HG03432 (cell line): ENCODE results near the gene SMYD5.

ENCODE experiments used
- ATAC-seq: cut with Tn5 transposase; IDR thresholded peaks from one replicate; pipeline ENCODE4 v1.9.1; 2021; ENCODE audit warnings: mild to moderate bottlenecking, moderate library complexity; ENCODE audit not compliant: unreplicated experiment

The SMYD5 gene

DNA sequence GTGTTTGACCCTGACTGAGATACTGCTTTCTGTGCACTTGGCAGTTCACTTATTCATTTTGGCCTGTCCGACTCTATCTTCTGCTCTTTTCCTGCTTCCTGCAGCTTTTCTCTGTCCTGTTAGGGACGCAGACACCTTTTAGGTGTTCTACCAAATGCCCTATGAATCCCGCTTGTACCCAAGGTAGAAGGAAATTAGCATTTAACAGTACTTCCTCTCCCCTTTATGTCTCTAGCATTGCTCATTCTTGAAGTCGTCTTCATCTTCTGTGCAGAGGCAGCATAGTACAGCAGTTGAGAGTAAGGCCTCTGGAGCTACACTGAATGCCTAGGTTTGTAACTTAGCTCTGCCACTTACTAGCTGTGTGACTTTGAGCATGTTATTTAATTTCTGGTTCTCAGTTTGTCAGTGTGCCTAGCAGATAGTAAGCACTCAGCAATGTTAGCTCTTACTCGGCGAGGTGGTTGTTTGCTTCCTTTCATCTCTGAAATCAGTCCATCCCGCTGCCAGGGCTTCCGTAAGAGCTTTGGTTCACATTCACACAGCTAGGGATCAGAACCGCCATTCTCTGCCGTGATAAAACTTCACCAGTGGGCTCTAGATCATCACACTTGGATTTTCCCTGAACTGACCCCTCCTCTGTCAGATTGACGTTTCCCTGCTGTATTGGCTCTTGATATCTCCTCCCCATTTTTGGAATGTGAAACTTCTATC, 21.4 kb downstream of the SMYD5 start:
- ATAC-seq = no peak

DNA sequence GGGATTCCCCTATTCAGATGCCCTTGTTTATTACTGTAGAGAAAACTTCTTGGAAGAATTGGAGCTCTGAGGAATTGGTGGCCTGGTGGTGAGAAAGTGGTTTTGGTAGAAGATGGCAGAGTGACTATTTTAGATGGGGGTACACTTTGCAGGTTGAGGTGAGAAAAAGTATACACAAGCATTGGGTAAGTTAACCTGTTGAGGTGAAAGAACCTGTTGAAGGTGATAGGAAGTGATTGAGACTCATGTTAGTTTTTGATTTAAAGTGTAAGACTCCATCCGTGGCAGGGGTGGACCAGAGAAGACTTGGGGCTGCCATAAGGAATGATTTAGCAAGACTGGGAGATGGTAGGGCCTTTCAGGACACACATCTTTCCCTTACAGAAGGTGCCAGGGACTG, 23.1 kb downstream of the SMYD5 start:
- ATAC-seq = no peak

DNA sequence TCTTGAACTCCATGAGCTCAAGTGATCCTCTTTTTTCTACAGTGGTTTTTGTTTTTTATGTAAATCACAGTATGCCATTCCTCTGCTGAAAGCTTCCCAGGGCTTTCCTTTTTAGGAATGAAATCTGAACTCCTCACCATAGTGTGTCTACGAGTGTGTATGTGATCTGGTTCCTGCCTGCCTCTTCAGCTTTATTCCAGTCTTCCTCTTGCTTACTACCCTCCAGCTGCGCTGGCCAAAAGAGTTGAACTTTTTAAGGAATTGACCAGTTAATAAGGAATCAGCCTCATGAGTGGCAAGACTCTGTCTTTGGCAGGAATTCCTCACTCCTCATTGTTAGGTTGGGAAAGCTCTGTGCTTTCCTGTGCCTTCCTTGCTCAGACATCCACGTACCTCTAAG, 24.1 kb downstream of the SMYD5 start:
- no peak for ATAC-seq

DNA sequence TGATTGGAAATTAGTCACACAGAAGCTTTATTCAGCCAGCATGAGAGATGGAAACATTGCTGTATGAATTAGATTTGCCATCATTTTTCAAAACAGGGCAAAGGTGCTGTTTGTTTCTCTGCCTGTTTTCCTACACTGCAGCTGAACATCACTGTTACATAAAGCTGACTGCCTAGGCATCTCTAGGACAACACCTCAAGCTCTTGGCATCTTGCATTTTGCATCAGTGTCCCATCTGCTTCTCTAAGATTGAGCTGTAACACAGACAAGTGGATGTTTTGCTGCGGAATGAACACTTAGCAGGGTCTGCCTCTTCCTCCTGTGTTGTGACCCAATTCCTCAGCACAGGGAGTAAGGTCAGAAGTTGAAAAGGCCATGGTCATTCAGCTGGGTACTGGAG, 24.9 kb downstream of the SMYD5 start:
- no peak for ATAC-seq

DNA sequence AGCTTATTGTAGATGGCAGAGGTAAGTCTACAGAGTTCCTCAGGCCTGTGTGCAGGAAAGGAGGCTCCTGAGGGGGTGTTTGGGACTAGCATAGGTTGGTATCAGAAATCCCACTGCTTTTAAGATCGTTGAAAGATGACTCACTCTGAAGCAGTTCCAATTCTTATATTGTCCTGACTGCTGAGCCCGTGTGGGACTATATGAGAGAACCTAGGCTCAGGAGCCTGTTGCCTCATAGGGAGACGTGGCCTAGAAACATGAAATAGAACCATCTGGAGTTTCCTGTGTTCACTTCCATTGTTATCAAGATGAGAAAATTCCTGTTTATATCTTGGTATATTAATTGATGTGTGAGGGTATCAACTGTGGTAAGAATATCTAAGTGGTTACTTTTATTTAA, 25.7 kb downstream of the SMYD5 start:
- ATAC-seq = no peak

DNA sequence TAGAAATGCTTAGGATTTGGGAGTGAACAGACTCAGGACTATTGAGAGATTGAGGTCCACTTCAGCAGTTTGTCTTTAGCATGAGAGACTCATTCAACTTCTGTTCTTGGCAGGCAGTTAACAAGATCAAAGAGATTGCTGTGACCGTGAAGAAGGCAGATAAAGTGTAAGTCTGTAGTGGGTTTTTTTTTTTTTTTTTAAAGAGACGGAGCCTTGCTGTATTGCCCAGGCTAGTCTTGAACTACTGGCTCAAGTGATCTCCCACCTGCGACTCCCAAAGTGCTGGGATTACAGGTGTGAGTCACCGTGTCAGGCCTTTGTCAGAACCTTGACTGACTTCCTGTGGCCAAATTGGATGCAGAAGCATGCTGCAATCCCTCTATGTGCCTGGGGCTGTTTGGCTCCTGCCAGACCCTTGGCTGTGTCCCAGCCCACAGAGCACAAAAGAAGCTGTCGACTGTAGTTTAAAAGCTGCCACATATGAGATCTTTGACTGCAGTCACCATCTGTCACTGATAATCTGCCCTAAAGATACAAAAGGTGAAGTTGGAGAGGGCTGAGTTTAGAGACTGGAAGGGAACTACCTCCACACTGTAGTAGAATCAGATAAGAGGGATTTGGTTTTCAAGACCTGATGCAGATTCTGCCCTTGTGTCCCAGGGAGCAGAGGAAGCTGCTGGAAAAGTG, 30.0 kb downstream of the SMYD5 start:
- ATAC-seq = no peak

DNA sequence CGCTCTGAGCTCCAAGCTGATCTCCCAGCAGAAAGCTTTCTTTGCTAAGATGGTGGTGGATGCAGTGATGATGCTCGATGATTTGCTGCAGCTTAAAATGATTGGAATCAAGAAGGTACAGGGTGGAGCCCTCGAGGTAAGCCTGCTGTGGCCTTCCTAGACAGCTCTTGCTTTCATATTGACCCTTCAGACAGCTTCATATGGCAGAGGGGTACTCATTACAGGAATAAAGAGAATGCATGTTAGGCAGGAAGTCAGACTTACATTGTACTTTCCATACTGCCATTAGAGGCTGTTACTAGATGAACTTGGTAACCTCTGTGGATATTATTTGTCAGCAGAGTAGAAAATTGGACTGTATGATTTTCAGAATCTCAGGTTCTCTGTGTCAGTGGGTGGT, 30.5 kb downstream of the SMYD5 start:
- ATAC-seq = no peak

DNA sequence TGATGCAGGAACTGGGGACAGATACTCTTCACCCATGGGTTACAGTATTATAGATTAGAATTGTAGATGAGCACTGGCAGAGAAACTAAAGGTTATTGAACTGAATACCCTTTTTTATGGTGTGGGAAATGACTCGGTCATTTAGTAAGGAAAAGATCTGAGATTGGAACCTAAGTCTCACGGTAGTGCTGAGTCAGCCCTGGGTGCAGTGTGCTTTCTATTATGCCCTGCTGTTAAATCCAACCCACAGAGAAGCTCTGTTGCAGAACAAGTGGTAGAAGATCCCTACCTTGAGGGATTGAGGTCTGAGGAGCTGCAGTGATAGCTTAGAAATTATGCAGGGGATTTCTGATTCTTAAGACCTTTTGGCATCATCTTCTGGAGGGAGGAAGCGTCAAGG, 32.8 kb downstream of the SMYD5 start:
- no peak for ATAC-seq

DNA sequence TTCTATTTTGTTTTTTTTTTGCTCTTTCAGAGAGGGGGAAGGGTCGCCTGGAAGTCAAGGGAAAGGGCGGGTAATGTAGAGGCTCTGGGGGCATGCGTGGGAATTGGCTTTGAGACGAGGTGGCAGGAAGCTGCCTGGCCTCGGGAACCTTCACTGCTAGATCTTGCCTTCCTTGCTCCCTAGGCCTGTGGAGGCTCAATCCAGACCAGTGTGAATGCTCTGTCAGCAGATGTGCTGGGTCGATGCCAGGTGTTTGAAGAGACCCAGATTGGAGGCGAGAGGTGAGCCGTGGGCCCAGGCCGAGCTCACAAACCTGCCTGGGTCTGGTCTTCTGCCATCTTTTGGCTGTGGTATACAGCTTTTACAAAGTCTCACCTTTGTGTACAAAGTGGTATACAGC, 35.6 kb downstream of the SMYD5 start:
- ATAC-seq = no peak

DNA sequence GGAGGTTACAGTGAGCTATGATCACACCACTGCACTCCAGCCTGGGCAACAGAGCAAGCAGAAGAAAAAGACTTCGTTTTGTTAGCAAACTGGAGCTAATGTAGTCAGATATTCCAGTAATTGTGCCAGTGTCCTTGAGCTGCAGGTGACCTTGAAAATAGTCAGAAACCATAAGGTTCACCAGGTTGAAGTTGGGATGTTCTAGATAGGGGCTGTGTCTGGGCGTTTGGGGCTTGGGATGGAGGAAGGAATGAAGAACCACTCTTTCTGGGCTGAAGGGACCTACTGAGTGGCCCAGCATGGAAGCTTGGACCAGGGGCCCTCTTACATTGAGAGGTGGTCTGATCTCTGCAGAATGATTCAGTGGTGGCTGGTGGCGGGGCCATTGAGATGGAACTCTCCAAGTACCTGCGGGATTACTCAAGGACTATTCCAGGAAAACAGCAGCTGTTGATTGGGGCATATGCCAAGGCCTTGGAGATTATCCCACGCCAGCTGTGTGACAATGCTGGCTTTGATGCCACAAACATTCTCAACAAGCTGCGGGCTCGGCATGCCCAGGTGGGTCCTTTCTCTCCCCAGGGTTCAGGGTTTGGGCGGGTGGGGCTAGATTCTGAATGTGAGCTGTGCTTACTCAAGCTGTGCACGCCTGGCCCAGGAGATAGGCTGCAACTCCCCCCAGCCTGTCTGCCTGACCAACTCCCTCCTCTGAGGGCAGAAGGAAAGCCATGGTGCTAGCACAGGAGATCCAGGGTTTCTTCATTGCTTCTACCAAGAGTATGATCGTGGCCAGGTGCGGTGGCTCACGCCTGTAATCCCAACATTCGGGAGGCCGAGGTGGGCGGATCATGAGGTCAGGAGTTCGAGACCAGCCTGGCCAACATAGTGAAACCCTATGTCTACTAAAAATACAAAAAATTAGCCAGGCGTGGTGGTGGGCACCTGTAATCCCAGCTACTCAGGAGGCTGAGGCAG, 37.1 kb downstream of the SMYD5 start:
- ATAC-seq = no peak

DNA sequence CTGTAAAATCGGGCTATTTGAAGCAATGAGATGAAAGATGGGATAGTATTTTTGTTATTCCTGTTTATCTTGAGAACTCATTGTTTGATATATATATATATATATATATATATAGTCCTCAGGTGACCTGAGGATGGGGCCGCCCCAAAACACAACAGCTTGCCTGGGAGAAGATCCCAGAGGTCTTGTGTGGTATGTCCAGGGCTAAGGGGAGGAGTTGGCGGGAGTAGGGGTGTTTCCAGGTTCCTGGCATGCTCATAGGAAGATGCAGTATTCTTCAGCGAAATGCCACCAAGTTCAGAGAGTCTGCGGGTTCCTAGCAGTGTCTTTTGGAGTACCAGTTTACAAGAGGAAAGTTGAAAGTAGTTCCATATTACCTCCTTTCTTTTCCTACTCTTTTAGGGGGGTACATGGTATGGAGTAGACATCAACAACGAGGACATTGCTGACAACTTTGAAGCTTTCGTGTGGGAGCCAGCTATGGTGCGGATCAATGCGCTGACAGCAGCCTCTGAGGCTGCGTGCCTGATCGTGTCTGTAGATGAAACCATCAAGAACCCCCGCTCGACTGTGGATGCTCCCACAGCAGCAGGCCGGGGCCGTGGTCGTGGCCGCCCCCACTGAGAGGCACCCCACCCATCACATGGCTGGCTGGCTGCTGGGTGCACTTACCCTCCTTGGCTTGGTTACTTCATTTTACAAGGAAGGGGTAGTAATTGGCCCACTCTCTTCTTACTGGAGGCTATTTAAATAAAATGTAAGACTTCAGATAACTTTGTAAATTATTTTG, 38.4 kb downstream of the SMYD5 start:
- ATAC-seq = no peak

DNA sequence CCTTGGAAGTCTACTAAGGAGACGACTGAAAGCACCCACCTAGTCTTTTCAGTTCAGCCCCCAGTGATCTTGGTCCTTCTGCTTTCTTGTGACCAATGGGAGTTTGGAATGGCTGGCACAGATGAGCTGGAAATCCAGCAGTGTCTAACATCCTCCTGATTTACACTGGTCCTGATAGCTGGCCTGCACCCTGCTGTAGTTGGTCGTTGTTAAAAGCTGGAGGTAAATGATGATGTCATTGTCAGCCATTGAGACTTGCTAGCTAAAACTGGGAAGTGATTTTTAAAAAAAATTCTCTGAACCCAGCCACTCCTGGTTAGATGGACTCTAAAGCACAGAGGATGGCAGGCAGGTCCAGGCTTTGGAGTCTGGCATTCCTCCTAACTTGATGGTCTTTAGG, 39.4 kb downstream of the SMYD5 start:
- no peak for ATAC-seq

DNA sequence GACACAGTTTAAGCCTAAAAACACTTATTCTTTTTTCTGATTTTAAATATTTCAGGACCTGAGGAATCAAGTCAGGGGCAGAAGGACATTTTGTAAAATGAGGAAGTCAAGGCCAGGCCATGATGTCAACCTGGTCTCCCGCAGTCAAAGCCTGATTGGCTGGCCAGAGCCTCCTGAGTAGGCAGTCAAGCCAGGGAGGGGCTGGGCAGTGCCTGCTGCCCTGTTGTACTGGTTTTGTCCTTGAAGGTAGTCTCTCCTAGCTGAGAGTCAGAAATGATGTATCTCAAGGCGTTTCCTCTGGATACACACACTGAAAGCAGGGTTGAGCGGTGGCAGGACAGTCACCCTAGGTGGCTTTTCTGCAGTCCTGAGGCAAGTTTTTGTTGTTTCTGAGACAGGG, 39.9 kb downstream of the SMYD5 start:
- ATAC-seq = no peak

DNA sequence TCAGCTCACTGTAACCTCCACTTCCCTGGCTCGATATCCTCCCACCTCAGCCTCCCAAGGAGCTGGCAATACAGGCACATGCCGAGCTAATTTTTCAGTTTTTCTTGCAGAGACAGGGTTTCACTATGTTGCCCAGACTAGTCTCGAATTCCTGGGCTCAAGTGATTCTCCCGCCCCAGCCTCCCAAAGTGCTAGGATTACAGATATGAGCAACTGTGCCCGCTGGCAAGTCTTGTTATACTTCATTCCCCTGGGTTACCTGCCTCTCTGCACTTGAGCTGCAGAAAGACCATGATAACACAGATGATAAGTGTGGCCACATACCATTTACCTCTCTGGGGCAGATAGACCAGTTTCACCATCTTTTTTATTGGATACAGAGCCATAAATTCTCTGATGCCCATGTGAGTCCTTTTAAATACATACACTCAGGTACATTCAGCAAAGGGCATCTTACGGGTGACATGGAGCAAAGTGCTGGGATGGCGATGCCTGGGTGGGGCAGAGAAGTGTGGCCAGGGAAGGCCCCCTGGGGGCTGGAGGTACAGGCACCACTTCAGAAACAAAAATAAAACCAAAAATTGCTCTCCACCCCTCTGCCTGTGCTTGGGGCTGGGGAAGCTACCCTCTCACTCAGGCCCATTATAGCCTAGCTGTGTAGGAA, 40.4 kb downstream of the SMYD5 start:
- no peak for ATAC-seq

DNA sequence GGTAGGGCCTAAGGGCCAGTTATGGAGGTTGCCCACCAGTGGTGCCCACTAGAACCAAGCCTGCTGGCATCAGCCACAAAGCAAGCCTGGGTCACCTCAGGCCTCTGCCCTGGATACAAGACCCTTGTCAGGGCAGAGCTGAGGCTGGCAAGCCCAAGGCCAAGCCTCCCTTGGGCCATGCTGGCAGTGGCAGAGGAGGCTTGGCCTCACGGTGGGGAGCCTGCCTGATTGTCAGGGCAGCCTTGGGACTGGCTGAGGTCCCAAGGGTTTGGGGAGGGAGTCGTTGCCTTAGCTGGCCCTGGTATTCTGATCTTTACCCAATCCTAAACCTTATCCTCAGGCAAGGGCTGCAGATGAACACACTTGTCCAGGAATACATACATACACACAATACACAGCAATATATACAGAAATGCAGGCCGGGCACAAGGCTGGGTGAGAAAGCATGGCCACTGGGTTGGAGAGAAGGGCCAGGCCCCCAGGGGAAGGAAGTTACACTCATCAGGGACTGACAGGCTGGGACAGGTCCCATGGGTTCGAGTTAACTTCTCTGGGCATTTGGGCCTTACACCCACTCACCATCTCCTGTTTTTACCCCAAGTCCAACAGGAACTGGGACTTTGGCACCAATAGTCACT, 41.1 kb downstream of the SMYD5 start:
- ATAC-seq = no peak

DNA sequence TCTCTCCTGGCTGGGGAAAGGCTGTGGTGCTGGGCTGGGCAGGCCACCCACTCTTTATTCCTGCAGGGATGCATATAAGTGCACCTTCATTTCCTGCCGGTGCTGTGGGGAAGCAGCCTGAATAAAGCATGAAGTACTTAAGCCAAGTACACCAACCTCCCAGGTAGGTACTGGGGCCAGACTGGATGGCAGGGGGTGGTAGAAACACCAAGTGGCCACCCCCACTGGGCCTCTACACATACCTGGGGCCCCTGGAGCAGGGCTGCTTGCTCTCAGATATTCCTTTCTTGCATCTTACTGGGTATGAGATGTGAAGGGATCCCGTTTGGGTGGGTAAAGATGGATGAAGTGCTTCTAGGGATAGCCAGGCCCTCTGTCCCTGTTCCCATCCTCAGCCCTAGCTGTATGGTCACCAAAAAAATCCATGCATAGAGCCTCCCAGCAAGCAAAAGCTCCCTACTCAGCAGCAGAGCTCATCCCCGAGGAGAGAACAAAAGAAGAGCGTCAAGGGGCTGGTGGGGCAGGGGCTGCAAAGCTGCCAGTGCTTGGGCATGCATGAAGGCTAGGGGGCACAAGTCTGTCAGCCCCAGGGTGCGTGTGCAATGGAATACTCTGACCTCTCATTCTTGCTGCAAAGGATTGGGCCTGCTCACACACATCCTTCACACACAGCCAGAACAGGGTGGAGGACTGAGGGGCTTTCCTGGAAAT, 42.0 kb downstream of the SMYD5 start:
- no peak for ATAC-seq

DNA sequence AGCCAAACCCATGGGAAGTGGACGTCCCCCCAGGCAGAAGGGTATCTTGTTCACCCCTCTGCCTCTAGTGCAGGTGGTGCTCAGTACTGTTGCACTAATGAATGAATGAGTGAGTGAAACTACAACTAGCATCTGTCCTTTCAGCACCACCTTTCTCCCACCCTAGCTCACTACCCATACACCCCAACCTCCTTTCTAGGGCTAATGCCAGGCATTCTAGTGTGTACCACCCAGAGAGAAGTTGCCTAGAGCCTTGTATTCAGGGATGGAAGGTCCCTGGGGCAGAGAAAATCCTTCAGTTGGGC, 42.5 kb downstream of the SMYD5 start:
- no peak for ATAC-seq

DNA sequence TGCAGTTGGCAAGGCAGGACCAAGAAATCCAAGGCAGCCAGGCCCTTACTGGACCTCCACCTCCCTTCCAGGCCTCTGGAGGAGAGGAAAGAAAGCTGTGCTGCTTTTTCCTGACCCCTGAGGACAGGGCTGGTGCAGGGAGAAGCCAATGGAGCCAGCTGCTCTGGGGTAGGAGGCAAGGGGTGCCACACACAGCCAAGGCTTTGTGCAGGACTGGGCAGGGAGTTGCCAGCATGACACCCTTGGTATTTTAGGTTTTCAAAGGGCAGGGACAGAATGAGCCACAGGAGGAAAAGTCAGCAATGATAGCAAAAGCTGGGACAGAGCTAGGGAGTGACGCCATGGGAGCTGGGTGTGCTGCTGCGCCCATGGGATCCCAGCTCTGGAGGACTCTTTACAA, 43.0 kb downstream of the SMYD5 start:
- ATAC-seq = no peak

DNA sequence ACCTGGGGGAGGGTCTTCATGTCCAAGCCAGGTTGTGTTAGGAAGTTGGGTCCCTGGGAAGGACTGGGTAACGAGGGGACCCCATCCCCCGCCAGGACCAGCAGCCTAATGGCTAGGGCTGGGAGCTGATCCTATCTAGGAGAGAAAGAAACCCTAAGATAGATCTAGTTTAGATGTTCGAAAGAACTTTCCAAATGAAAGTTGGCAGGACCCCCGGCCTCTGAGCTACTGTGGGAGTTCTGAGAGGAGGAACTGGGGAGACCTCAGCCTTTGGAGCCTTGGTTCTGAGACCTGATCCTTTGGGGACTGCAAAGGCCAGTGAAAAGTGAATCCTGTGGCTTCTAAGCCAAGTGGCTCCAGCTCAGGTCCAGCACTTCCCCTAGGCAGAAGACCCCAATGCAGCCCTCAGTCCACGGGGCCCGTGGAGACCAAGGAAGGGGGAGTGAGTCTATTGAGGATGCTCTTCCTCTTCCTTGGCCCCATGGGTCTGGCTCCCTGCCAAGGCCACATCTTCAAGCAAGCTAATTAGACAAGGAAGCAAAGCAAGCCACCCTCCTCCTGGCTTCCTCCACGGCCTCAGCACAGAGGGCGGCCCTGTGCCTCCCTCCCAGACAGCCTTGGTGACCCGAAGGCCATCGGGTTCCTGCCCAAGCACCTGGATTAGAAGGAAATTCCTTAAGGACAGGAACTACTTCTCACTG, 43.5 kb downstream of the SMYD5 start:
- no peak for ATAC-seq
